Measurements from ENCODE around the gene PTRH2.
"Not testable (repeated sequence)": the region's sequence is repeated elsewhere in the genome, so short reads cannot be mapped to it uniquely, and the experiment has no call there.

Gene PTRH2

DNA sequence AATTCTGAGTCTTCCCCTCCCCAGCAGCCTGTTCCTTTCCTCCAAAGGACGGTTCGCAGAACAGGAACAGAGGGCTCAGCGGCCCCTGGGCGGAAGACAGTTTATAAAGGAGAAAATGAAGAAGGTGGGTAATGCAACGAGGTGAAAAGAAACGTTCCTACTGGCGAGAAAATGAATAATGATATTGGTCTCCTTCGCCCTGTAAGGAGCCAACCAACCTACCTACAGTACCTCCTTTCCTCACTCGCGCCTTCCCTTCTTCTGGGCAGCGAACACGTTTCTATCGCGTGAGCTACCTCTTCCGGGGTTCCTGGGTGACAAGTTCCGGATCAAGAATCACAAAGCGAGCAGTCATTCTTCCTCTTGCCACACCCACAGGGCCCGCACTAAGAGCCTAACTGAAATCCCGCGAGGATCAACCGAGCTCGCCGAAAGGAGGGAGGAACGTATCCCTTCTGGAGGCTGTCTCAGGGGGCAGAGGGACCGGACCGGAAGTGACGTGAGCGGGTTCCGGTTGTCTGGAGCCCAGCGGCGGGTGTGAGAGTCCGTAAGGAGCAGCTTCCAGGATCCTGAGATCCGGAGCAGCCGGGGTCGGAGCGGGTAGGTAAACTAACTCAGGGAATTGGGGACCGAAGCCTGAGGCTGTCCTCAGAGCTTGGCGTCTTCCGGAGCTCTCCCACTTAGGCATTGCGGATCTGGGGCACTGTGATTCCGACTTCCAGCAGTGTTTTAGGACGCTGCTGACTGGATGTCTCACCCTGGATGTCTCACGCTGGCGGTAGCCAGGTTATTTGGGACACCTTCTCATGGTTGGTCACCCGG, at the start of gene PTRH2, which contains the start of gene VMP1:
TSS of gene PTRH2 (minus strand) at position 282 of the 822 bp plus-strand sequence. CDS start 9,452 bp downstream, outside the sequence.
TSS of gene VMP1 (plus strand) at position 506 of the 822 bp plus-strand sequence. CDS start 23,793 bp downstream, outside the sequence.
- in situ Hi-C loops (cut with MboI; ENCODE audit: low sequenced_read_pairs): no loop called here

DNA sequence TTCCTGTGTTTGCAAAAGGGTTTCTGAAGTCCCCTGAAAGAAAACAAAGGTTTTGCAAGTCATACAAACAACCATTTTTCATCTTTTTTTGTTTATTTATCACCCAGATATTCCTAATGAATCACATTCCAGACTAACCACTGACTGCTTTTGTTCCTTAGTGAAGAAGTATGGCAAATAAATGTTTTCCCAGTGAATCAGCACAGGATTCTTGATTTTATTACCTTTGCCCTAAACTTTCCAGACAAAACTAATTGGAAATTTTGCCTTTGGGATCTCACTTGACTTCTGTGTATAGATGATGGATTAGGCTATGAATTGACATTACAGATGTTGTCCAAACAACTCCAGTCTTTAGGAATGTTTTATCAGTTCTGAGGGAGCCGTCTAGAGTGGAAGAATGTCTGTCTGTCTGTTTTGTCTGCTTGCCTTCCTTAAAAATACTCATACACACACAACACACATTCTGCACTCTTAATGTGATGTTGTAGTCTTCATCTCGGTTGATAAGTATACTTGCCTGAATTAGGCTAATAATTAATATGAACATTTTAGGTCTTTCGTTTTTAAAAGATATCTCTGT, 49.1 kb upstream of the PTRH2 start:
- in situ Hi-C loops (cut with MboI; ENCODE audit: low sequenced_read_pairs): no loop called here

DNA sequence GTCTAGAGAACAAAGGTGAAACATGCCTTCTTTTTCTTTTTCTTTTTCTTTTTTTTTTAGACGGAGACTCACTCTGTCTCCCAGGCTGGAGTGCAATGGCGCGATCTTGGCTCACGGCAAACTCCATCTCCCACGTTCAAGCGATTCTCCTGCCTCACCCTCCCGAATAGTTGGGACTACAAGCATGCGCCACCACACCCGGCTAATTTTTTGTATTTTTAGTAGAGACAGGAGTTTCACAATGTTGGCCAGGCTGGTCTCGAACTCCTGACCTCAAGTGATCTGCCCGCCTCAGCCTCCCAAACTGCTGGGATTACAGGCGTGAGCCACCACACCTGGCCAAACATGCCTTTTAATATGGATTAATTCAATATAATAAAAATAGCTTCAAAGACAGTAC, 47.8 kb upstream of the PTRH2 start:
- in situ Hi-C loops (cut with MboI; ENCODE audit: low sequenced_read_pairs): not testable (repeated sequence)

GRCh38 chr17:59754552-59754951, 47.3 kb upstream of the PTRH2 start:
- in situ Hi-C loops (cut with MboI; ENCODE audit: low sequenced_read_pairs): no loop called here

- in situ Hi-C loops (cut with MboI; ENCODE audit: low sequenced_read_pairs): no loop called here
Observed at GRCh38 chr17:59753522-59754467, 46.6 kb upstream of the PTRH2 start.

DNA sequence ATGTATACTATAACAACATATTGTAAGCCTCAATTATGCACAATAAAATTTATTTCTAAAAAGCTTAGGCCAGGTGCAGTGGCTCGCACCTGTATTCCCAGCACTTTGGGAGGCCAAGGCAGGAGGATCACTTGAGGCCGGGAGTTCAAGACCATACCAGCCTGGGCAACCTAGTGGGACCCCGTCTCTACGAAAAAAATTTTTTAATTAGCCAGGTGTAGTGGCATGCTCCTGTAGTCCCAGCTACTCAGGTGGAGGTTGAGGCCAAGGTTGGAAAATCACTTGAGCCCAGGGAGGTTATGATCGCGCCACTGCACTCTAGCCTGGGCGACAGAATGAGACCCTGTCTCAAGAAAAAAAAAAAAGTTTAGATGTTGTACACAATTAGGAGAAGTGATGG, 45.7 kb upstream of the PTRH2 start:
- in situ Hi-C loops (cut with MboI; ENCODE audit: low sequenced_read_pairs): no loop called here

DNA sequence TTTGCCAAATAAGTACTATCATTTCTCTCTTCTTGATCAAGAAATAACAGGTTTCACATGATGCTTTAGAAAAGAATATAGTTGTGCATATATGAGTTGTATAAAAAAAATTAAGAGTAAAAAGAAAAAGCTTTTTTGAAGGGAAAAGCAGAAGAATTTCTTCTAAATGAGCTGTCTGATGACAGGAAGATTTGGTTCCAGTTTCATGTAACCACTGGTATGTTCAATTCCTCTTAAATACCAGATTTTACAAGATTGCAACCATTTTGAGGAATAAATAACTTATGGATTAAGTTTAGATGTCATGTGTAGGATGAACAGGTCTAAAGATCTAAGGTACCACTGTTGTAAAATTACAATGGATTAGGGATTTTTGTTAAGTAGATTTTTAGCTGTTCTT, 45.2 kb upstream of the PTRH2 start:
- in situ Hi-C loops (cut with MboI; ENCODE audit: low sequenced_read_pairs): no loop called here

DNA sequence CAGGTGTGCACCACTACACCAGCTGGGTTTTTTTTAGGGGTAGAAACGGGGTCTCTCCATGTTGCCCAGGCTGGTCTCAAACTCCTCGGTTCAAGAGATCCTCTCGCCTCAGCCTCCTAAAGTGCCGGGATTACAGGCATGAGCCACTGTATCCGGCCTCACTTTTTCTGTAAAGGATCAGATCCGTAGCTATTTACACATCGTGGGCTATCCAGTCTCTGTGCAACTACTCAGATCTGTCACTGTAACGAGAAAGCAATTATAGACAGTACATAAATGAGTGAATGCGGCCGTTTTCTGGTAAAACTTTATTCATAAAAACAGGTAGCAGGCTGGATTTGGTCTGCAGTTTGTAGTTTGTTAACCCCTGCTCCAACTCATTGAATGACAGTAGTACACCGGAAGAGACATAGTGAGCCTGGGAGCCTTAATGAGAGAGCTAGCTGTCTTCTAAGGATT, 44.8 kb upstream of the PTRH2 start:
- in situ Hi-C loops (cut with MboI; ENCODE audit: low sequenced_read_pairs): no loop called here

DNA sequence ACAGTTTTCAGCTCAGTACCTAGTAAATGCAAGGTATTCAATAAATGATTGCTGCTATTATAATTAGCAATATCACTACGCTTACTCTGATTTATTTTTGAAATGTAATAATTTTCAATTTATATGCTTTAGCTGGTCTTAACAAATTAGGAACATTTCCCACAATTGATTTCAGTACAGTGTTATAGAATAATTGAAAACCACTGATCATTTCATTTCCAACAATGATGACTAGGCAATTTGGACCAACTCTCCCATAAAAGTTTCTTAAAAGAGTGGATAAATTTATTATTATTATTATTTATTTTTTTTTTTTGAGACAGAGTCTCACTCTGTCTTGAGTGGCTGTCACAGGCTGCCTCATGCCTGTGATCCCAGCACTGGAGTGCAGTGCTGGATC, 41.4 kb upstream of the PTRH2 start:
- in situ Hi-C loops (cut with MboI; ENCODE audit: low sequenced_read_pairs): no loop called here

DNA sequence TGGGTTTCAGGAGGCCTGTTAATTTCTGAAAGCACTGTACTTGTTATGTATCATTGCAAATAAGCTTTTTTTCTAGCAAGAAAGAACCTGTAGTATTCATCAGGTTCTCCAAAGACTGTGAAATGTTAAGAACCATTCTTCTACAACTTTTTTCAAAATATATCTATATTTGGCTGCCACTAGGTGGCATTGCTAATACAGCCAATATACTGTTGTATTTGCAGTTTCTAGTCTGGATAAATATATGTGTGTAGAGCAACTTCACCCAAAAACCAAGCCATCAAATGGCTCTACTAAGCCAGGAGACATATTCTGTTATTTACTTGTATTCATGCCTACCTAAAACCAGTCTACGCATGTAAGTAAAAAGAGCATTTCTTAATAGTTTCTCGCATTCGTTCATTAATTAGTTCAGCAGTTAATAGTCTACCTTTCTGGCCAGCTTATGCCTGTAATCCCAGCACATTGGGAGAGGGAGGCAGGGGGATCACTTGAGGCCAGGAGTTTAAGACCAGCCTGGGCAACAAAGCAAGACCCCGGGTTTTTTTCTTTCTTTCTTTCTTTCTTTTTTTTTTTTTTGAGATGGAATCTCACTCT, 39.7 kb upstream of the PTRH2 start:
- in situ Hi-C loops (cut with MboI; ENCODE audit: low sequenced_read_pairs): no loop called here

DNA sequence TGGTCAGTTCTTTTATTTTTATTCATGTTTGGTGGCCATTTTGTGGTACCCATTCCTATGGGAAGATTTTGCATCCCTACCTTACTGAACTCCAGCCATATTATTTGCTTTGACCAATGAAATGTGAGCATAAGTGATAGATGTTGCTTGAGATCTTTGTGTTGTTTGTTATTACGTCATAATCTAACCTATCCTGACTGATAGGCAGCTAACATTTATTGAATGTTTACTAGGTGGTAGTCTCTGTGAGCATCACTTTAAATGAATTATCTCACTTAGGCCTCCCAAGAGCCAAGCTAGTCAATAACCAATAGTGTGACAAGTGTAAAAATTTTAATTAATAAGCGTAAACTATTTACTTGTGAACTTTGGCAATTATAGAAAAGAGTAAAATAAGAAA, 37.8 kb upstream of the PTRH2 start:
- in situ Hi-C loops (cut with MboI; ENCODE audit: low sequenced_read_pairs): no loop called here

DNA sequence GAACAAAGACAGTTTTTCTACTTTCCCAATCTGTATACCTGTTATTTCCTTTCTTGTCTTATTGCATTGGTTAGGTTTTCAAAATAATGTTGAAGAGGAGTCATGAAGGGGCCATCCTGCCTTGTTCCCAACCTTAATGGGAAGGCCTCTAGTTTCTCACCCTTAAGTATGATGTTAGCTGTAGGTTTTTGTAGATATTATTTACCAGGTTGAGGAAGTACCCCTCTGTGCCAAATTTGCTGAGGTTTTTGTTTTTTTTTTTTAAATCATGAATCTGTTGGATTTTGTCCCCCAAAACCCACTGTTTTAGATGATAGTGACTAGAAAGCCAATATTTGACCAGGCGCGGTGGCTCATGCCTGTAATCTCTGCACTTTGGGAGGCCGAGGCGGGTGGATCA, 36.6 kb upstream of the PTRH2 start:
- in situ Hi-C loops (cut with MboI; ENCODE audit: low sequenced_read_pairs): no loop called here

- in situ Hi-C loops (cut with MboI; ENCODE audit: low sequenced_read_pairs): no loop called here
Observed at GRCh38 chr17:59737324-59737723, 30.1 kb upstream of the PTRH2 start.

DNA sequence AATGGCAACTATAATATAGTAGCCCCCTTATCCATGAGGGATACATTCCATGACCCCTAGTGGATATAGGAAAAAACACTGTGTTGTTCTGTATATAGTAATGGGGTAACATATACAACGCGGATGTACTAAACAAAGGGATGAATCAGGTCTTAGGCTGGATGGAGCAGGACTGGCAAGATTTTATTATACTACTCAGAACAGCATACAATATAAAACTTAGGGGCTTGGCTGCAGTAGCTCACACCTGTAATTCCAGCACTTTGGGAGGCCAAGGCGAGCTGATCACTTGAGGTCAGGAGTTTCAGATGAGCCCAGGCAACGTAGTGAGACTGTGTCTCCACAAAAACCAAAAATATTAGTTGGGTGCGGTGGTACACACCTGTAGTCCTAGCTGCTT, 27.0 kb upstream of the PTRH2 start:
- in situ Hi-C loops (cut with MboI; ENCODE audit: low sequenced_read_pairs): no loop called here

- in situ Hi-C loops (cut with MboI; ENCODE audit: low sequenced_read_pairs): no loop called here
Observed at GRCh38 chr17:59733697-59734096, 26.5 kb upstream of the PTRH2 start.

DNA sequence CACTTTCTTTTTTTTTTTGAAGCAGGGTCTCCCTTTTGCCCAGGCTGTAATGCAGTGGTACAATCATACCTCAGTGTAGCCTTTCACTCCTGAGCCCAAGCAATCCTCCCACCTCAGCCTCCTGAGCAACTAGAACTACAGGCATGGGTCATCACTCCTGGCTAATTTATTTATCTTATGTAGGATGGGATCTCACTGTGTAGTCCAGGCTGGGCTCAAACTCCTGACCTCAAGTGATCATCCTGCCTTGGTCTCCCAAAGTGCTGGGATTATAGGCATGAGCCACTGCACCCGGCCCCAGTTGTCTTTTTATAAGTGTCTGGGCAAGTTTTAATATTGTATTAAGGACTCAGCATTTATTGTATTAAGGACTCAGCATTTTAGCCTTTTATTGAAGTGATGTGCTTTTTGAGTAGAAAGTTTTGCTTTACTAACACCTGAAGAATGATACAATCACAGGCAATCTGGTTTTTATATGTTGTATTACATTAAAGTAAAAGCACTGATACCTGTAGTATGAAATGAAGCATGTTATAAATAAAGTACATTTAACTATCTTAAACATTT, 23.1 kb upstream of the PTRH2 start:
- in situ Hi-C loops (cut with MboI; ENCODE audit: low sequenced_read_pairs): no loop called here

- in situ Hi-C loops (cut with MboI; ENCODE audit: low sequenced_read_pairs): no loop called here
Observed at GRCh38 chr17:59727817-59728533, 20.7 kb upstream of the PTRH2 start.

DNA sequence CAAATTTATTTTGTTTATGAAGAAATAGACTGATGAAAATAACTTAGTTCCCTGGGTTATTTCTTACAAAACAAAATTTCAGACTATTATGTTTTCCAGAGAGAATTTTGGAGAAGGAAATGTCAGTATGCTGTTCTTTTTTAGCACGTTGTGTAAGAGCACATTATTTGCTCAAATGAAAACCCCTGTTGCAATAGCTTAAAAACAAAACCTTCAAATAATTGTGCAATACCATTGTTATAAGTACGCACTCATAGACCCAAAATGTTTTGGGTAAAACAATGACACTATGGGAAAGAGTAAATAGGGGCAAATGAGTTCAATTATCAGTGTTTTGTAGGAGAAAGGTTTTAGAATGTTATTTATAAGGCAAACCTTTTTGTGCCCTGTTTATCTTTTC, 18.5 kb upstream of the PTRH2 start:
- in situ Hi-C loops (cut with MboI; ENCODE audit: low sequenced_read_pairs): no loop called here

DNA sequence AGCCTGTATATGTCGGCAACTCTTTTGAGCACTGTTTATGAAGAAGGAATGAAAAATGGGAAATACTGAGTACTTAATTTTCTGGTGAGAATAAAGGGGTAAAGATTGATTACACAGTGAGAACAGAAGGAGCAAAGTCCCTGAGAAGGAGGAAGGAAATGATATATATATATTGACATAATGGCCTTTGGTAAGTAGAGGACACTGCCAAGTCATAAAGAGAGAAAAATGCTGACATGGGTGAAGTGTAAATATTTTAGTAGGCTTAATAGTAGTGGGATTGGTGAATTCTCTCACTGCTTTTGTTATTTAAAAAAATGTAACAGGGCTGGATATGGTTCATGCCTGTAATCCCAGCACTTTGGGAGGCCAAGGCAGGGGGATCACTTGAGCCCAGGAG, 16.4 kb upstream of the PTRH2 start:
- in situ Hi-C loops (cut with MboI; ENCODE audit: low sequenced_read_pairs): no loop called here

DNA sequence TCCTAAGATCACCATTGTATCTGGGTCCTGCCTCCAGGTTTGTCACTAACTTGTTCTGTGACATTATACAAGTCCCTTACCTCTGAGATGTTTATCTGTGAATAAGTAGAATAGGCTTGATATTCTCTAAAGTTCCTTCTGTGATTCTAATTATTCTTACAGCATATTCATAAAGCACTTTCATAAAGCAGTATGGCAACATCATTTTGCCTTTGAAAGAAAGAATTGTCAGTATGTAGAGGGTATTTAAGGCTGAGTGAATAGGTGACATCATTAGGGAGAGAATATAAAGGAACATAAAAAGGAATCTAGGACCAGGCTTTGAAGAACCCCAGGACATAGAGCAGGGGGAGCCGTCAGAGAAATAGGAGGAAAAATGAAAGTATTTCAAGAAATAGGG, 15.8 kb upstream of the PTRH2 start:
- in situ Hi-C loops (cut with MboI; ENCODE audit: low sequenced_read_pairs): no loop called here

Measured in HL-60/S4 treated with phorbol 12-myristate 13-acetate at 8.2 ng/mL for 4 days and 3 days (cell line).